Activated CD4-positive, alpha-beta T cell treated with anti-CD3 and anti-CD28 coated beads, Interleukin-2, Interleukin-6, amounts not matched to agents 100 ng/mL and 50 ng/mL, durations not matched to agents 16 hours and 8 hours (primary cell): ENCODE measurements around the gene RPS6KA5.

Experiments
- DNase-seq: peaks from one replicate; pipeline ENCODE4 v3.0.0-alpha.2; 2020

Gene RPS6KA5

DNA sequence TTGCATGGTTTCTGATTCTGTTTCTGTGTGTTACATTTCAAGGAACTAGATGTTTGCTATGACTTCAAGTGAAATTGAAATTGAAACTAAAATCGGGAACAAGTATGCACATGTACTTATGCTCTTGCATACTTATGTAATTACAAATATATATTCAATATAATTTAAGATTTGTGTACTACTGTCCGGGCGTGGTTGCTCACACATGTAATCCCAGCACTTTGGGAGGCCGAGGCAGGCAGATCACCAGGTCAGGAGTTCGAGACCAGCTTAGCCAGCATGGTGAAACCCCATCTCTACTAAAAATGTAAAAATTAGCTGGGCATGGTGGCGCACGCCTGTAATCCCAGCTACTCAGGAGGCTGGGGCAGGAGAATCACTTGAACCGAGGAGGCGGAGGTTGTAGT, 37.8 kb downstream of the RPS6KA5 start:
- DNase-seq, result peak; percentile 75

DNA sequence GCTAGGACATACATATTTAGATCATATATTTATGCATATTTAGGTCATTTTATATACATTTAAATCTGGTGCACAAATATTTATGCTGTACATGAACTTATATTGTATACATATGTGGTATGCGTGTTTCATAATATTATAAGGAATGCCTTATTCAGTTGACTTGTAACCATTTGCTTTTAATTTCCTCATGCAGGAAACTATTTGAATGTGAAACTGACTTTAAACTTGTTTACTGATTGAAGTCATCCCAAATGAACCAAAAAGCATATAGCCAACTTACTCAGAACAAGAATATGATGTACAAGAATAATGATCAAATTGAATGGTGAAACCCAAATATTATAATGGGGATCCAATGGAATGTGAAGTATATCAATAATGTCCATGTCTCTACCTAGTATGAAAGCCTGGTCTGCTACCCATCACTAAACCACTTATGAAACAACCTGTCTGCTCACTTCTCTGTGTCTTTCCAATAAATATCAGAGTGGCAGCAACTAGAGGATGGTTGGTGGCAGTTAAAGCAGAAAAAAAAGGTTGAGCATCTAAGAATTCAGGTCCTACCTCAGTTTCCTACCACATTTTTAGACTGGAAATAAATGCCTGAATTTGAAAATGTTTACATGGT, 38.3 kb downstream of the RPS6KA5 start:
- DNase-seq, result no peak

DNA sequence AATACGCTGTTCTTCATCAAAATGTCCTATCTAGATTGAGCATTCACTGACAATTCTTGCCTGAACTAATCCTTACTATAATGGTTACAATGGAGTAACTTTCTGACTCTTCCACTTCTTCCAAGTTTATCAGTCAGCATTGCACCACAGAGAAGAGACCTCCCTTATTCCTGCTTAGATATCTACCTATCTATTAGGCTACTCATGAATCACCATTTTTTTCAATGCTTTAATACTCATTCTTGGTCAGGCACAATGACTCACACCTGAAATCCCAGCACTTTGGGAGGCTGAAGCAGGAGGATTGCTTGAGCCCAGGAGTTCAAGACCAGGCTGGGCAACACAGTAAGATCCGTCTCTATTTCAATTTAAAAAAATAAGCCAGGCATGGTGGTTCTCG, 39.3 kb downstream of the RPS6KA5 start:
- DNase-seq, result no peak

- DNase-seq, result no peak
Observed at GRCh38 chr14:91019673-91020072, 40.8 kb downstream of the RPS6KA5 start.

GRCh38 chr14:91018481-91018880, 42.0 kb downstream of the RPS6KA5 start:
- DNase-seq, result no peak

- no peak for DNase-seq
Observed at GRCh38 chr14:91016800-91017410, 43.5 kb downstream of the RPS6KA5 start.

- DNase-seq, result no peak
Observed at GRCh38 chr14:91015435-91015834, 45.0 kb downstream of the RPS6KA5 start.

- DNase-seq, result no peak
Observed at GRCh38 chr14:91012045-91012444, 48.4 kb downstream of the RPS6KA5 start.

DNA sequence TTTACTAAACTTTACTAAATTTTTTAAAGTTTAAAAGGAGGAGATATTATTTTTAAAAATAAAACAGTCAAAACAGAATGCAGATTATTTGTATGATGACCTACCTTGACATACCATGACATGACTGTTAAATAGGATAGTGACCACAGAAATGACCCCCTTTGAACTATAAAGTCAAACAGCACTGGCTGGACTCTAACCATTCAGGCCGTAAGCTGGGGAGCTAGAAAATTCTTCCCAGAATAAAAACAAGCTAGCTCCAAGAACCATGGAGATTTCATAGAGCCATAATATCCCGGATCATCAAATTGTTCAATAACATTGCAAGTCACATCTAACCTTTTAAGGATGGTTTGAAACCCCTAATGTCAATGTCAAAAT, 50.3 kb downstream of the RPS6KA5 start:
- DNase-seq, result no peak

GRCh38 chr14:91009501-91010152, 50.8 kb downstream of the RPS6KA5 start:
- no peak for DNase-seq

GRCh38 chr14:91008759-91009409, 51.6 kb downstream of the RPS6KA5 start:
- no peak for DNase-seq

- DNase-seq, result no peak
Observed at GRCh38 chr14:91005716-91006115, 54.7 kb downstream of the RPS6KA5 start.

- no peak for DNase-seq
Observed at GRCh38 chr14:91004987-91005386, 55.5 kb downstream of the RPS6KA5 start.

- DNase-seq, result no peak
Observed at GRCh38 chr14:90999299-90999698, 61.1 kb downstream of the RPS6KA5 start.

DNA sequence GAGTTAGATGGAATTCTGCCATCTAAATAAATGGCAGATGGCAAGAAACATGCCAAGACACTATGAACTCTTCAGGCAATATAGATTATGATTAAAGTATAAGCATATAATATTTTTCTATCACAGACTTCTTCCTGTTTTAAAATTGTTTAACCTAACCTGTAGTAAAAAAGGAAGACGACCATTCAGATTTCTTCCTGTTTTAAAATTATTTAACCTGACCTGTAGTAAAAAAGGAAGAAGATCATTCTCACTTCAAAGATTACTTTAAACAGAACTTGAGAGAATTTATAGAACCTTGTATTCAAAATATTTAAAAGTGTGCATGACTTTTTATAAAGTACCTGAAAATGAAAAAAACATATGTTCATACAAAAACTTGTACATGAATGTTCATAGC, 63.5 kb downstream of the RPS6KA5 start:
- no peak for DNase-seq

DNA sequence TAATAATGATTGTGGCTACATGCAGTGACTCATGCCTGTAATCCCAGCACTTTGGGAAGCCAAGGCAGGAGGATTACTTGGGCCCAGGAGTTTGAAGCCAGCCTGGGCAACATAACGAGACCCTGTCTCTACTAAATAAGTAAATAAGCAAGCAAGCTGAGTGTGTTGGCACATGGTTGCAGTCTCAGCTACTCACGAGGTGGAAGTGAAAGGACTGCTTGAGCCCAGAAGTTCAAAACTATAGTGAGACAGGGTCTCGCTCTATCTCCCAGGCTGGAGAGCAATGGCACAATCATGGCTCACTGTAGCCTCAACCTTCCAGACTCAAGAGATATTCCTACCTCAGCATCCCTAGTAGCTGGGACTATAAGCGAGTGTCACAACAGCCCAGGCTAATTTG, 64.7 kb downstream of the RPS6KA5 start:
- DNase-seq, result no peak

GRCh38 chr14:90993792-90994191, 66.6 kb downstream of the RPS6KA5 start:
- DNase-seq, result no peak

DNA sequence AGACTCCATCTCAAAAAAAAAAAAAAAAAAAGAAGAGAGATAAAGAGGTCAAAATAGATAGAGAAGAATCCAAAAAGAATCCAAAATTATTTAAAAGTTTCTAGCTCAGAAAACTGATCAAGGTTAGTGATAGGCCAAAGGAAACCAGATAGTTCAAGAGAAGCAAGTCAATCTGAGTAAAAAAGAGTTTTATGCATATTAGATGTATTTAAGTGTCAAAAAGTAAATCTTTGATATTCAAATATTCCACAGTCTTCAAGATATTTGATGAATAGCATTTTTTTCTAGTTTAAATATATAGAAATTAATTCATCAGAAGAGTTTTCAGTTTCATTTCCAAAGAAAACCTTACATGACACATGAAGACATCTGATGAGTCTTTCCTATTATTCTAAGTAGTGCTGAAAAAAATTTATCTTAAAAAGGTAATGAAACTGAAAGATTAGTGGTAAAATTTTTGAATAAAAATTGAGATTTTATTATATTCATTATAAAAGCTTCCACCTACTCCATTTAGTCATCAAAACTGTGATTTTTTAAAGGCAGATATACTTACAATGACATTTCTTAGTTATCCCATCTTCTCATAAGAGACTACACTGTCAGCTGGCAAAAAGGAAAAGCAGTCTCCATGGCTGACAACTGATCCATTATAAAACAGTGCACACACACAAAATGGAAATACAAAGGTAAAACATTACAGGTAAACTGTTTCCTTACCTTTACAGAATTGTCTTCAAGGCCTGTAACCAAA, 68.6 kb downstream of the RPS6KA5 start:
- no peak for DNase-seq

DNA sequence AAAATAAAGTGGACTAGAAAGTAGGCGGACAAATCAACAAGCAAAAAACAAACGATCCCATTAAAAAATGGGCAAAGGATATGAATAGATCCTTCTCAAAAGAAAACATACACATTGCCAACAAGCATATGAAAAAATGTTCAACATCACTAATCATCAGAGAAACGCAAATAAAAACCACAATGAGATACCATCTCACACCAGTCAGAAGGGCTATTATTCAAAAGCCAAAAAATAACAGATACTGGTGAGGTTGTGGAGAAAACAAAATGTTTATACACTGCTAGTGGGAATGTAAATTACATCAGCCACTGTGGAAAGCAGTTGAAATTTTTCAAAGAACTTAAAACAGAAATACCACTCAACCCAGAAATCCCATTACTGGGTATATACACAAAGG, 70.3 kb downstream of the RPS6KA5 start:
- DNase-seq, result no peak

DNA sequence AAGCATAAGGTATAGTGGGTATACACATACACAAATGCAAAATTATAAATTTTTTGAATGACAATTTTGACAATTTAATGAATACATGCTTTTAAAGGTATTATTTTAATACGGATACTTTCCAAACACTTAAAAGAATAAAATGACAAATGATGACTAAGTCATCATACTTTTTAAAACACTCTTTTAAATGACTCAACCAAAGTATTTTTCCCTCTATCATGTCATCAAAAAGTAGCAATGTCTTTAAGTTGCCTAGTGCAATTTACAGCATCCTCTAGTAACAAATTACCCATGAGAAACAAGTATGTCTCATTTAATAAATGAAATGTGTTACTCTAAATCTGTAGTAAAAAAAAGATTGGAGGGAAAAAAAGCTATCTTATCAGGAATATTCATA, 73.3 kb downstream of the RPS6KA5 start:
- no peak for DNase-seq

DNA sequence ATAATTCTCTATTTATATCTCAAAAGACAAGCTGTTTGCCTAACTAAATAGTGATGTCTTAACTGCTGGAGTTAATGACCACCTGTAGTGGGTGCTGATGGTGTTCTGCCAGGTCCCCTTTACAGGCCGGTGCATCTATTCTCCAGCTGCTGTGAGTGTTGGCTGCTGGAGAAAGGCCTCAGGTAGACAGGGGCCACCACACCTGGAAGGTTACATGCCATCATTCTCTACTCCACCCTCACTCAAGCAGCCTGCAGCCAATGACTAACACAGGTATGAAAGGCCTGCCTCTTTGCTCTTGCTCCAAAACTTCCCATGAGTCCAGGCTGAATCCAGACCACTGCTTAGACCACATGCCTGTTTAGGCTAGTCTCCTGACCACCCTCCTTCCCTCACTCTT, 73.9 kb downstream of the RPS6KA5 start:
- DNase-seq, result no peak

- no peak for DNase-seq
Observed at GRCh38 chr14:90985601-90986242, 74.7 kb downstream of the RPS6KA5 start.

DNA sequence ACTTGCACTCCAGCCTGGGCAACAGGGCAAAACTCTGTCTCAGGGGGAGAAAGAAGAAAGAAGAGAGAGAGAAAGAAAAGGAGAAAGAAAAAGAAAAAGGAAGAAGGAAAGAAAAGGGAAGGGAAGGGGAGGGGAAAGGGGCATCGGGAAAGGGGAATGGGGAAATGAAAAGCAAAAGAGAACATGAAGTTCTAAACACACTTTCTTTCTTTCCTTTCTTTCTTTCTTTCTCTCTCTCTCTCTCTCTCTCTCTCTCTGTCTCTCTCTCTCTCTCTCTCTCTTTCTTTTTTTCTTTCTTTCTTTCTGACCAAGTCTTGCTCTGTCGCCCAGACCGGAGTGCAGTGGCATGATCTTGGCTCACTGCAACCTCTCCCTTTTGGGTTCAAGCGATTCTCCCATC, 76.9 kb downstream of the RPS6KA5 start:
- no peak for DNase-seq
